GM21390 (cell line): ENCODE data around the gene CASP12.

Experiments
- ATAC-seq: cut with Tn5 transposase; IDR thresholded peaks from one replicate; pipeline ENCODE4 v1.9.1; 2021; ENCODE audit not compliant: unreplicated experiment

Gene CASP12

GRCh38 chr11:104841185-104841584, 57.1 kb downstream of the CASP12 start:
- ATAC-seq, result no peak

DNA sequence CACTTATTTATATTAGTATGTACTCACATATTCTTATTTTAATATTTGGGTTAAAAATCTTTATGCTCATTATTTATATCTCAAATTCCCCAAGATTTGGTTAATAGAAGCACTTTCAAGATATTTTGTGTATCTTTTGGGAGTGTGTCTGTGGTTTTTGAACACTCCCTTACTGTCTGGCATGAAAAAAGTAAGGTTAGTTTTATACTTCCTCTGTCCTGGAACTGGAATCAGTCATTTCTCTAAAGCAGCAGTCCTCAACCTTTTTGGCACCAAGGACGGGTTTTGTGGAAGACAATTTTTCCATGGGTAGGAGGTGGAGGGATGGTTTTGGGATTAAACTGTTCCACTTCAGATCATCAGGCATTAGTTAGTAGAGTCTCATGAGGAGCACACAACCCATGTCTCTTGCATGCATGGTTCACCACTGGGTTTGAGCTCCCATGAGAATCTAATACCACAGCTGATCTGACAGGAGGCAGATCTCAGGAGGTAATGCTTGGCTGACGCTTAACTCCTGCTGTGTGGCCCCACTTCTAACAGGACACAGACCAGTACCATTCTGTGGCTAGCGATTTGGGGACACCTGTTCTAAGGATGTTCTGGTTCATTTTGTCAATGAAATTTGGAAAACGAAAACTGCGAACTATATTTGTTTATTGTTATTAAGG, 60.2 kb downstream of the CASP12 start:
- ATAC-seq, result no peak

- ATAC-seq, result no peak
Observed at GRCh38 chr11:104836691-104837090, 61.6 kb downstream of the CASP12 start.
